HEK293 (cell line): ENCODE measurements around the gene ADPGK.
"Not testable (repeated sequence)": the region's sequence is repeated elsewhere in the genome, so short reads cannot be mapped to it uniquely, and the experiment has no call there.

Experiments used
- CTCF ChIA-PET: fragments of 350-600 bp; formaldehyde crosslinking; extraction: SDS; loops from one replicate; lab custom pipeline; 2021; ENCODE audit warnings: antibody characterized with exemption; lab: Yijun Ruan, JAX
- POLR2A ChIA-PET: fragments of 300-600 bp; formaldehyde crosslinking; extraction: SDS; loops from one replicate; lab custom pipeline; 2020; ENCODE audit warnings: antibody characterized with exemption, inconsistent platforms; lab: Yijun Ruan, JAX
- H3K27ac ChIP-seq: fragments of 200-500 bp; sonication (Bioruptor generic); 2 replicates; pipeline ENCODE4 v1.5.1; 2014; ENCODE audit warnings: low read depth, low read length, control low read depth, inconsistent platforms; ENCODE audit errors: extremely low read depth
- H3K36me3 ChIP-seq, 2 experiments: fragments of 200-500 bp in 1 of 2; sonication (Bioruptor generic) in 1 of 2; 1 replicate in 1 of 2; 2 replicates in 1 of 2; pipeline ENCODE4 v1.5.1; 2014 to 2017; ENCODE audit warnings: inconsistent platforms in 2 of 2, low read length in 2 of 2; ENCODE audit not compliant: control insufficient read depth in 2 of 2, insufficient read depth in 1 of 2
- H3K4me1 ChIP-seq: fragments of 200-500 bp; sonication (Bioruptor generic); 2 replicates; pipeline ENCODE4 v1.5.1; 2014; ENCODE audit warnings: mild to moderate bottlenecking, low read length, inconsistent platforms; ENCODE audit not compliant: control insufficient read depth, insufficient read depth
- H3K4me3 ChIP-seq: 2 replicates; pipeline ENCODE4 v1.5.1; 2011; ENCODE audit warnings: low read depth, mild to moderate bottlenecking, control low read depth, low read length, moderate library complexity
- H3K9me3 ChIP-seq: fragments of 200-500 bp; sonication (Bioruptor generic); 2 replicates; pipeline ENCODE4 v1.5.1; 2014; ENCODE audit warnings: low read depth, low read length, inconsistent platforms; ENCODE audit not compliant: control insufficient read depth, insufficient read depth
- GLIS1 ChIP-seq: fragments of 450-650 bp; formaldehyde crosslinking; IDR thresholded peaks from 2 replicates; pipeline ENCODE4 v1.5.1; 2016; ENCODE audit warnings: missing biosample characterization, missing genetic modification characterization
- KLF8 ChIP-seq: fragments of 450-650 bp; formaldehyde crosslinking; IDR thresholded peaks from 2 replicates; pipeline ENCODE4 v1.5.1; 2016; ENCODE audit warnings: missing biosample characterization, missing genetic modification characterization
- MZF1 ChIP-seq: fragments of 450-650 bp; formaldehyde crosslinking; IDR thresholded peaks from 2 replicates; pipeline ENCODE4 v1.5.1; 2017; ENCODE audit warnings: missing biosample characterization, missing genetic modification characterization, borderline replicate concordance
- PRDM1 ChIP-seq: fragments of 450-650 bp; formaldehyde crosslinking; IDR thresholded peaks from 2 replicates; pipeline ENCODE4; 2016; ENCODE audit warnings: missing biosample characterization, missing genetic modification characterization
- REPIN1 ChIP-seq: fragments of 450-650 bp; formaldehyde crosslinking; IDR thresholded peaks from 2 replicates; pipeline ENCODE4 v1.5.1; 2017; ENCODE audit warnings: missing biosample characterization, missing genetic modification characterization, low read depth
- ZNF169 ChIP-seq: fragments of 450-650 bp; formaldehyde crosslinking; IDR thresholded peaks from 2 replicates; pipeline ENCODE4 v1.5.1; 2016; ENCODE audit warnings: missing biosample characterization, missing genetic modification characterization
- ZNF184 ChIP-seq: fragments of 450-650 bp; IDR thresholded peaks from 2 replicates; pipeline ENCODE4 v1.5.1; 2018; ENCODE audit warnings: missing biosample characterization, mild to moderate bottlenecking, missing genetic modification characterization
- ZNF202 ChIP-seq: fragments of 450-650 bp; formaldehyde crosslinking; IDR thresholded peaks from 2 replicates; pipeline ENCODE4 v1.5.1; 2016; ENCODE audit warnings: missing biosample characterization, missing genetic modification characterization, borderline replicate concordance
- ZNF366 ChIP-seq: fragments of 450-650 bp; formaldehyde crosslinking; conservative IDR thresholded peaks from 2 replicates; pipeline ENCODE4 v1.5.1; 2016; ENCODE audit warnings: missing biosample characterization, missing genetic modification characterization
- ZNF548 ChIP-seq: fragments of 450-650 bp; formaldehyde crosslinking; IDR thresholded peaks from 2 replicates; pipeline ENCODE4 v1.5.1; 2016; ENCODE audit warnings: missing biosample characterization, missing genetic modification characterization
- ZNF549 ChIP-seq: fragments of 450-650 bp; IDR thresholded peaks from 2 replicates; pipeline ENCODE4 v1.5.1; 2018; ENCODE audit warnings: missing biosample characterization, missing genetic modification characterization, mild to moderate bottlenecking, inconsistent platforms, moderate library complexity
- ZNF596 ChIP-seq: fragments of 450-650 bp; IDR thresholded peaks from 2 replicates; pipeline ENCODE4 v1.5.0; 2018; ENCODE audit warnings: missing biosample characterization, mild to moderate bottlenecking, missing genetic modification characterization, moderate library complexity
- ZNF830 ChIP-seq: fragments of 450-650 bp; IDR thresholded peaks from 2 replicates; pipeline ENCODE4 v1.5.0; 2018; ENCODE audit warnings: missing biosample characterization, missing genetic modification characterization, low read depth, mild to moderate bottlenecking, moderate library complexity
- ZSCAN30 ChIP-seq: fragments of 450-650 bp; IDR thresholded peaks from 2 replicates; pipeline ENCODE4 v1.5.1; 2018; ENCODE audit warnings: missing biosample characterization, mild to moderate bottlenecking, missing genetic modification characterization, moderate library complexity
- TF ChIP-seq, protein P1 (sequence below): fragments of 450-650 bp; formaldehyde crosslinking; conservative IDR thresholded peaks from 2 replicates; pipeline ENCODE4 v1.5.1; 2016; ENCODE audit warnings: low read depth, missing biosample characterization, missing genetic modification characterization
- TF ChIP-seq, protein P2 (sequence below): fragments of 450-650 bp; formaldehyde crosslinking; IDR thresholded peaks from 2 replicates; pipeline ENCODE4 v1.5.1; 2016; ENCODE audit warnings: missing biosample characterization, missing genetic modification characterization
- TF ChIP-seq, protein P3 (sequence below): fragments of 450-650 bp; formaldehyde crosslinking; IDR thresholded peaks from 2 replicates; pipeline ENCODE4 v1.5.1; 2016; ENCODE audit warnings: missing biosample characterization, missing genetic modification characterization
- TF ChIP-seq, protein P4 (sequence below): fragments of 450-650 bp; formaldehyde crosslinking; IDR thresholded peaks from 2 replicates; pipeline ENCODE4 v1.5.1; 2016; ENCODE audit warnings: missing biosample characterization, missing genetic modification characterization
- TF ChIP-seq, protein P5 (sequence below): fragments of 450-650 bp; formaldehyde crosslinking; IDR thresholded peaks from 2 replicates; pipeline ENCODE4 v1.5.1; 2017; ENCODE audit warnings: missing biosample characterization, missing genetic modification characterization
- TF ChIP-seq, protein P6 (sequence below): fragments of 450-650 bp; formaldehyde crosslinking; IDR thresholded peaks from 2 replicates; pipeline ENCODE4 v1.5.1; 2016; ENCODE audit warnings: missing biosample characterization, missing genetic modification characterization, low read depth

ADPGK gene

DNA sequence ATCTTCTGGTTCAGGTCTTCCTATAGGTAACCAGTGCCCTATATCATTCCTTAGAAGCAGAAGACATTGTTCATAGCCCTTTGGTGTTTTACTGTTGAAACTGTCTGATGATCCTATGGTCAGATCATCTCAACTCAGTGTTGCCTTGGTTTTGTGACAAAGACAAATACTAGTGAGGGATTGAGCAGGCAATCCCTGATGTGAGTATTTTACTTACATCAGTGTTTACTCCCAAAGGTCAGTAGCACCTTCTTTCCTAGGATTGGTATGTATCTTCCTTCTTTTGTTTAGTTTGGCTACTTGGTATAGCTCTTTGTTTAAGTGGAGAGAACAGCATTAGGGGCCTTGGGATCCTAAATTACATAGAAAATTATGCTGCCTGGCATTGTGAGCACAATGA lies 56.4 kb downstream of the ADPGK start (continued):
- TF ChIP-seq, protein P1, sequence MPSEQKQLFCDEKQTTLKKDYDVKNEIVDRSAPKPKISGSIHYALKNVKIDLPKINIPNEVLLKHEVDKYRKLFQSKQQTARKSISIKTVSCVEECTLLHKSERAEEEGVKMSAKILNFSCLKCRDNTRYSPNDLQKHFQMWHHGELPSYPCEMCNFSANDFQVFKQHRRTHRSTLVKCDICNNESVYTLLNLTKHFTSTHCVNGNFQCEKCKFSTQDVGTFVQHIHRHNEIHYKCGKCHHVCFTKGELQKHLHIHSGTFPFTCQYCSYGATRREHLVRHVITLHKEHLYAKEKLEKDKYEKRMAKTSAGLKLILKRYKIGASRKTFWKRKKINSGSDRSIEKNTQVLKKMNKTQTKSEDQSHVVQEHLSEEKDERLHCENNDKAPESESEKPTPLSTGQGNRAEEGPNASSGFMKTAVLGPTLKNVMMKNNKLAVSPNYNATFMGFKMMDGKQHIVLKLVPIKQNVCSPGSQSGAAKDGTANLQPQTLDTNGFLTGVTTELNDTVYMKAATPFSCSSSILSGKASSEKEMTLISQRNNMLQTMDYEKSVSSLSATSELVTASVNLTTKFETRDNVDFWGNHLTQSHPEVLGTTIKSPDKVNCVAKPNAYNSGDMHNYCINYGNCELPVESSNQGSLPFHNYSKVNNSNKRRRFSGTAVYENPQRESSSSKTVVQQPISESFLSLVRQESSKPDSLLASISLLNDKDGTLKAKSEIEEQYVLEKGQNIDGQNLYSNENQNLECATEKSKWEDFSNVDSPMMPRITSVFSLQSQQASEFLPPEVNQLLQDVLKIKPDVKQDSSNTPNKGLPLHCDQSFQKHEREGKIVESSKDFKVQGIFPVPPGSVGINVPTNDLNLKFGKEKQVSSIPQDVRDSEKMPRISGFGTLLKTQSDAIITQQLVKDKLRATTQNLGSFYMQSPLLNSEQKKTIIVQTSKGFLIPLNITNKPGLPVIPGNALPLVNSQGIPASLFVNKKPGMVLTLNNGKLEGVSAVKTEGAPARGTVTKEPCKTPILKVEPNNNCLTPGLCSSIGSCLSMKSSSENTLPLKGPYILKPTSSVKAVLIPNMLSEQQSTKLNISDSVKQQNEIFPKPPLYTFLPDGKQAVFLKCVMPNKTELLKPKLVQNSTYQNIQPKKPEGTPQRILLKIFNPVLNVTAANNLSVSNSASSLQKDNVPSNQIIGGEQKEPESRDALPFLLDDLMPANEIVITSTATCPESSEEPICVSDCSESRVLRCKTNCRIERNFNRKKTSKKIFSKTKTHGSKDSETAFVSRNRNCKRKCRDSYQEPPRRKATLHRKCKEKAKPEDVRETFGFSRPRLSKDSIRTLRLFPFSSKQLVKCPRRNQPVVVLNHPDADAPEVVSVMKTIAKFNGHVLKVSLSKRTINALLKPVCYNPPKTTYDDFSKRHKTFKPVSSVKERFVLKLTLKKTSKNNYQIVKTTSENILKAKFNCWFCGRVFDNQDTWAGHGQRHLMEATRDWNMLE (tag by site-specific recombination): no peak

DNA sequence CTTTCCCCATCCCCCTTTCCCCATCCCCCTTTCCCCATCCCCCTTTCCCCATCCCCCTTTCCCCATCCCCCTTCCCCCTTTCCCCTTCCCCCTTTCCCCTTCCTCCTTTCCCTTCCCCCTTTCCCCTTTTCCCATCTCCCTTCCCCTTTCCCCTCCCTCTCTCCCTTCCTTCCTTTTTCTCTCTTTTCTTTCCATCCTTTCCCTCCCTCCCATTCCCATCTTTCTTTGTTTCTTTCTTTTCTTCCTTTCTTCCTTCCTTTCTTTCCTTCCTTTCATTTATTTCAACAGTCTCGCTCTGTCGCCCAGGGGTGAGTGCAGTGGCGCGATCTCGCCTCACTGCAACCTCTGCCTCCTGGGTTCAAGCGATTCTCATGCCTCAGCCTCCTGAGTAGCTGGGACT lies 57.7 kb downstream of the ADPGK start:
- TF ChIP-seq PRDM1 (tag by site-specific recombination) (peak; percentile 94), ZNF366 (tag by site-specific recombination) (peak; percentile 51)
- CTCF ChIA-PET: interaction anchor here (0.8 to 1.4 kb wide), 2 partner anchors 10 to 515 kb away, joined by 3 read pairs; no protein-coding TSS in a partner anchor
- H3K4me1 ChIP-seq, POLR2A ChIA-PET, H3K4me3 ChIP-seq, H3K27ac ChIP-seq, H3K9me3 ChIP-seq: not testable (repeated sequence)
- H3K36me3 ChIP-seq: peaks cover 3 to 11% of the 10 kb centered on the region in 2 experiments

DNA sequence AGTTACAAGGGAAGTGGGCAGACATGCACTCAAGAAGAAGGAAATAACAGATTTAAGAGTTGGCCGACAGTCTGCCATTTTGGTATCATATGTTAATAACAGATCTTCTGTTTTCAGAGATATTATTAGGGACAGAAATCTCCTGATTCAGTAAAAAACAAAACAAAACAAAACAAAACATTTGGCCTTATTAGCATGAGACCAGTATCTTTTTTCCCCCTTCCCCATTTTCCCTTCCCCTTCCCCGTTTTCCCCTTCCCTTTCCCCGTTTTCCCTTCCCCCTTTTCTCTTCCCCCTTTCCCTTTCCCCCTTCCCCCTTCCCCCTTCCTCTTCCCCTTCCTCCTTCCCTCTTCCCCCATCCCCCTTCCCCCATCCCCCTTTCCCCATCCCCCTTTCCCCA lies 58.1 kb downstream of the ADPGK start:
- H3K9me3 ChIP-seq: no peaks in the 10 kb centered on the region
- no peaks in the 10 kb centered on the region for H3K4me1 ChIP-seq
- peaks cover 3 to 8% of the 10 kb centered on the region in 2 experiments for H3K36me3 ChIP-seq
- POLR2A ChIA-PET: no interaction called here
- TF ChIP-seq ZNF549: no peak
- no peak for TF ChIP-seq ZNF830 (tag by site-specific recombination)
- TF ChIP-seq KLF8: no peak
- TF ChIP-seq ZNF184 (tag by site-specific recombination): no peak
- TF ChIP-seq ZNF548 (tag by site-specific recombination): no peak
- no peak for TF ChIP-seq ZSCAN30 (tag by site-specific recombination)
- TF ChIP-seq, protein P2, sequence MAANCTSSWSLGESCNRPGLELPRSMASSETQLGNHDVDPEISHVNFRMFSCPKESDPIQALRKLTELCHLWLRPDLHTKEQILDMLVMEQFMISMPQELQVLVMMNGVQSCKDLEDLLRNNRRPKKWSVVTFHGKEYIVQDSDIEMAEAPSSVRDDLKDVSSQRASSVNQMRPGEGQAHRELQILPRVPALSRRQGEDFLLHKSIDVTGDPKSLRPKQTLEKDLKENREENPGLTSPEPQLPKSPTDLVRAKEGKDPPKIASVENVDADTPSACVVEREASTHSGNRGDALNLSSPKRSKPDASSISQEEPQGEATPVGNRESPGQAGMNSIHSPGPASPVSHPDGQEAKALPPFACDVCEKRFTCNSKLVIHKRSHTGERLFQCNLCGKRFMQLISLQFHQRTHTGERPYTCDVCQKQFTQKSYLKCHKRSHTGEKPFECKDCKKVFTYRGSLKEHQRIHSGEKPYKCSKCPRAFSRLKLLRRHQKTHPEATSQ (tag by site-specific recombination): no peak
- TF ChIP-seq, protein P3, sequence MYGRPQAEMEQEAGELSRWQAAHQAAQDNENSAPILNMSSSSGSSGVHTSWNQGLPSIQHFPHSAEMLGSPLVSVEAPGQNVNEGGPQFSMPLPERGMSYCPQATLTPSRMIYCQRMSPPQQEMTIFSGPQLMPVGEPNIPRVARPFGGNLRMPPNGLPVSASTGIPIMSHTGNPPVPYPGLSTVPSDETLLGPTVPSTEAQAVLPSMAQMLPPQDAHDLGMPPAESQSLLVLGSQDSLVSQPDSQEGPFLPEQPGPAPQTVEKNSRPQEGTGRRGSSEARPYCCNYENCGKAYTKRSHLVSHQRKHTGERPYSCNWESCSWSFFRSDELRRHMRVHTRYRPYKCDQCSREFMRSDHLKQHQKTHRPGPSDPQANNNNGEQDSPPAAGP (tag by site-specific recombination): no peak
- TF ChIP-seq, protein P4, sequence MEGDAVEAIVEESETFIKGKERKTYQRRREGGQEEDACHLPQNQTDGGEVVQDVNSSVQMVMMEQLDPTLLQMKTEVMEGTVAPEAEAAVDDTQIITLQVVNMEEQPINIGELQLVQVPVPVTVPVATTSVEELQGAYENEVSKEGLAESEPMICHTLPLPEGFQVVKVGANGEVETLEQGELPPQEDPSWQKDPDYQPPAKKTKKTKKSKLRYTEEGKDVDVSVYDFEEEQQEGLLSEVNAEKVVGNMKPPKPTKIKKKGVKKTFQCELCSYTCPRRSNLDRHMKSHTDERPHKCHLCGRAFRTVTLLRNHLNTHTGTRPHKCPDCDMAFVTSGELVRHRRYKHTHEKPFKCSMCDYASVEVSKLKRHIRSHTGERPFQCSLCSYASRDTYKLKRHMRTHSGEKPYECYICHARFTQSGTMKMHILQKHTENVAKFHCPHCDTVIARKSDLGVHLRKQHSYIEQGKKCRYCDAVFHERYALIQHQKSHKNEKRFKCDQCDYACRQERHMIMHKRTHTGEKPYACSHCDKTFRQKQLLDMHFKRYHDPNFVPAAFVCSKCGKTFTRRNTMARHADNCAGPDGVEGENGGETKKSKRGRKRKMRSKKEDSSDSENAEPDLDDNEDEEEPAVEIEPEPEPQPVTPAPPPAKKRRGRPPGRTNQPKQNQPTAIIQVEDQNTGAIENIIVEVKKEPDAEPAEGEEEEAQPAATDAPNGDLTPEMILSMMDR: no peak
- TF ChIP-seq, protein P5, sequence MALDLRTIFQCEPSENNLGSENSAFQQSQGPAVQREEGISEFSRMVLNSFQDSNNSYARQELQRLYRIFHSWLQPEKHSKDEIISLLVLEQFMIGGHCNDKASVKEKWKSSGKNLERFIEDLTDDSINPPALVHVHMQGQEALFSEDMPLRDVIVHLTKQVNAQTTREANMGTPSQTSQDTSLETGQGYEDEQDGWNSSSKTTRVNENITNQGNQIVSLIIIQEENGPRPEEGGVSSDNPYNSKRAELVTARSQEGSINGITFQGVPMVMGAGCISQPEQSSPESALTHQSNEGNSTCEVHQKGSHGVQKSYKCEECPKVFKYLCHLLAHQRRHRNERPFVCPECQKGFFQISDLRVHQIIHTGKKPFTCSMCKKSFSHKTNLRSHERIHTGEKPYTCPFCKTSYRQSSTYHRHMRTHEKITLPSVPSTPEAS (tag by site-specific recombination): no peak
- no peak for TF ChIP-seq ZNF596 (tag by site-specific recombination)
- TF ChIP-seq, protein P6, sequence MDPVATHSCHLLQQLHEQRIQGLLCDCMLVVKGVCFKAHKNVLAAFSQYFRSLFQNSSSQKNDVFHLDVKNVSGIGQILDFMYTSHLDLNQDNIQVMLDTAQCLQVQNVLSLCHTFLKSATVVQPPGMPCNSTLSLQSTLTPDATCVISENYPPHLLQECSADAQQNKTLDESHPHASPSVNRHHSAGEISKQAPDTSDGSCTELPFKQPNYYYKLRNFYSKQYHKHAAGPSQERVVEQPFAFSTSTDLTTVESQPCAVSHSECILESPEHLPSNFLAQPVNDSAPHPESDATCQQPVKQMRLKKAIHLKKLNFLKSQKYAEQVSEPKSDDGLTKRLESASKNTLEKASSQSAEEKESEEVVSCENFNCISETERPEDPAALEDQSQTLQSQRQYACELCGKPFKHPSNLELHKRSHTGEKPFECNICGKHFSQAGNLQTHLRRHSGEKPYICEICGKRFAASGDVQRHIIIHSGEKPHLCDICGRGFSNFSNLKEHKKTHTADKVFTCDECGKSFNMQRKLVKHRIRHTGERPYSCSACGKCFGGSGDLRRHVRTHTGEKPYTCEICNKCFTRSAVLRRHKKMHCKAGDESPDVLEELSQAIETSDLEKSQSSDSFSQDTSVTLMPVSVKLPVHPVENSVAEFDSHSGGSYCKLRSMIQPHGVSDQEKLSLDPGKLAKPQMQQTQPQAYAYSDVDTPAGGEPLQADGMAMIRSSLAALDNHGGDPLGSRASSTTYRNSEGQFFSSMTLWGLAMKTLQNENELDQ (tag by site-specific recombination): no peak
- no peak for TF ChIP-seq ZNF169 (tag by site-specific recombination)
- no peak for TF ChIP-seq GLIS1
- no peak for TF ChIP-seq ZNF202 (tag by site-specific recombination)
- TF ChIP-seq MZF1 (tag by site-specific recombination): no peak
- no peak for TF ChIP-seq REPIN1 (tag by site-specific recombination)
- TF ChIP-seq, all 188 proteins: peak for 0
- CTCF ChIA-PET: interaction anchor here (0.8 to 1.4 kb wide), 3 partner anchors 10 to 518 kb away, joined by 3 read pairs; no protein-coding TSS in a partner anchor
- no peak overlapping the region for H3K4me3 ChIP-seq
- H3K27ac ChIP-seq: no peak overlapping the region
